GM21529 (cell line): ENCODE measurements around the gene PADI2.

Source experiments
- ATAC-seq: cut with Tn5 transposase; IDR thresholded peaks from one replicate; pipeline ENCODE4 v1.9.1; 2021; ENCODE audit not compliant: unreplicated experiment

Gene PADI2

DNA sequence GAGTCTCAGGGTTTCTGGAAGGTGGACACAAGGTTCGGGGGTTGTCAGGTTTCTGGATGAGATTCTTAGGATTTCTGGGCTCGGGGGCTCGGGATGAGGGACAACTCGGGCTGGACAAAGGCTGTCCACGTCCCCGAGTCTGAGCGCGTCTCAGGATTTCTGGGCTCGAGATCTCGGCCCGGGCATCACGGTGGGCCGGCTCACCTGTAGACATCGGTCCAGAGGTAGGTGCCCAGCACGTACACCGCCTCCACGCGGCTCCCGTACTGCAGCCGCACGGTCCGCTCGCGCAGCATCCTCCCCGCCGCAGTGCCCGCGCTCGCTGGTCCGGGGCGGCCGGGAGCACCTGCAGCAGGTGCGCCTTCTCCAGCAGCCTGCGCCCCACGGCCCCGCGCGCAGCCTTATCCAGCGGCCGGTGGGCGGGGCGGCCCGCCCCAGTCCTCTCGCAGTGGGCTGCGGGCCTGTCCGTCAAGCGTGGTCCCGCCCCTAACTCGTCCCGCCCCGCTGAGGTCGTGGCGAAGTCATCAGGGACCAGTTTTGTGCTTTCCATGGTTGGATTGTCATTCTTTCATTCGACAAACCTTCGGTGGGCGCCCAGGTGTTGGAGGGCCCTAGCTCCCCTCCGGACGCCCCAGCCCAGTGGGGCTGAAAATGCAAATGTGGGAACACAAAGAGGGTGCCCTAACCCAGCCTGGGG lies at the start of gene PADI2:
Gene PADI2, minus strand, starts transcription at position 376 of the 697 bp plus-strand sequence. Its CDS starts 80 bp downstream, at position 296.
- no peak for ATAC-seq

DNA sequence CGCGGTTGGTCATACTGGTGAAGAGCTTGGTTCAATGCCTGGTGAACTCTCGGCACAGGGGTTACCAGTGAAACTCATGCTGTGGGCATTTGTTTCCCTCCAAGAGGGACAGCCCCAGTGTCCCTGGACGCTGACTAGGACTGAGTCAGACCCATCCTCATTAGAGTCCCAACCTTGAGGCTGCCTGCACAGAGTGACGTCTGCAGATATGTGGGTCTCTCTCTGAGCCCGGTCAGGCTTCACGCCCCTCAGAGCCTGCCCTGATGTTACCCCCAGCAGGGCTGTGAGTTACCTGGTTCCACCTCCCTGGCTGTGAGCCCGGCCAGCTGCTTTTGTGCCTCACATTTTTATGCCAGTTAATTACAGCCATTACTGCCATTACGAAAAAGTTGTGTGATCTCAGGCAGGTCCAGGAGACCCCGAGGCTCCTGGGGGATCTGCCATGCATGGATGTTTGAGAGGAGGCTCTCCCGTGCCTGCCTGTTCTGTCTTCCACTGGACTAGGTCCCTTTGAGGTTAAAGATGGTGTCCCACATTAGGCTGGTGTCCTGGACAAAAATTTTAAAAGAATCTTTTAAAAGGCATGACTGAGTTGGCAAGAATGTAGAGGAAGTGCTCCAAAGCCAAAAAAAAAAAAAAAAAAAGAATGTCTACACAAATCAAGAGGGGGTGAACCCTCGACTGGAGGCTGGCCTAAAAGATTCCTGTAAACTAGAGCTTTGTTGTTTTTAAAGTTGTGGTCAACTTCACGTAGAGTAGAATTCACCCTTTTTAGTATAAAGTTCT lies 49.0 kb upstream of the PADI2 start:
- no peak for ATAC-seq

DNA sequence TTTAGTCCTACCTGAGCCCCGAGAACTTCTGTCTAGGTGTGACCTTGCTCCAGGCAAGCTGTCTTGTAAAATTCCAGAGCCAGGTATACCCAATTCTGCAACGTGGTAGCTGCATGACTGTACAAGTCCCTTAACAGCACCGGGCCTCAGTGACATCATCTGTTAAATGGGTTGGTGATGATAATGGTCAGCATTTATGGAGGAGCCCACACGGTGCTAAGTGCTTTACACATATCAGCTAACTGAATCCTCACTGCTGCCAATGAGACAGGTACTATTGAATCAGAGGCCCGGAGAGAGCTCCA lies 48.5 kb upstream of the PADI2 start:
- ATAC-seq, result no peak

DNA sequence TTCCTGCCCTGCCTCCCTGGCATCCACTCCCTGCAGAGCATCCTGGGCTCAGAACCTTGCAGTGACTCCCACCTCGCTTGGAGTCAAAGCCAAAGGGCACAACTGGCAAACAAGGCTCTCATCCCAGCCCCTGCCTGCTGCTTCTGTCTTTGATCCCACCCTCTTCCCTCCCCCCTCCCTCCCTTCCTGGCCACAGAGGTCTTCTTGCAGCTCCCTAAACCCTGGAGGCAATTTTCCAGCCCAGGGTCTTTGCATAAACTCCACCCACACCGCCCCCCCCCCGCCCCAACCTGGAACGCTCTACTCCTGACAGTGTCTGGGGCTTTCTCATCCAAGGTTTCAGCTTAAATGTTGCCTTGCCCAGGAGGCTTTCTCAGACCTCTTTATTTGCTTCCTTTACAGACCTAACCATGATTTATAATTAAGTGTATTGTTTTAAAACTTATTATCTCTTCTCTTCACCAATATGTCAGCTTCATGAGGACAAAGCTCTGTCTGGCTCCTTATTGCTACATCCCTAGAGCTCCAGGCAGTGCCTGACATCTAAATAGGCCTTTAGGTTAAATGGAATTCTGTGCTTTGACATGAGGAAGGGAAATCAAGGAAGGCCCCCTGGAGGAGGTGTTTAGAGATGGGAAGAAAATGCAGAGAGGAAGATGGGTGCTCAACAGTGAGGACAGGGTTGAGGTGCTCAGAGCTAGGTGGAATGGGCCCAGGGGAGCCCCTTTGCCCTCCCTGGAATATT lies 48.0 kb upstream of the PADI2 start:
- no peak for ATAC-seq

DNA sequence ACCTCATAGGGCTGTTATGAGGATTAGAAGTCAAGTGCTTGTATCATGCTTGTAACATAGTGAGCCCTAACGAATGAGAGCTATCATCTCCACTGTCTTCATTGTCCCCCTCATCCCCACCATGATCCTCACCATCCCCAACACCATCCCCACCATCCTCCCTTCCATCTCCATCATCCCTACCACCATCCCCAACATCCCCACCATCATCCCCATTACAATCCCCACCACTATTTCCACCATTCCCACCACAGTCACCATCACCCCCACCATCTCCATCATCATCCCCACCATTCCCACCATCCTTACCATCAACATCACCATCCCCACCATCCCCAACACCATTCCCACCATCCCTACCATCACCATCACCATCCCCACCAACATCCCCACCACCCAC lies 46.6 kb upstream of the PADI2 start:
- ATAC-seq, result no peak

DNA sequence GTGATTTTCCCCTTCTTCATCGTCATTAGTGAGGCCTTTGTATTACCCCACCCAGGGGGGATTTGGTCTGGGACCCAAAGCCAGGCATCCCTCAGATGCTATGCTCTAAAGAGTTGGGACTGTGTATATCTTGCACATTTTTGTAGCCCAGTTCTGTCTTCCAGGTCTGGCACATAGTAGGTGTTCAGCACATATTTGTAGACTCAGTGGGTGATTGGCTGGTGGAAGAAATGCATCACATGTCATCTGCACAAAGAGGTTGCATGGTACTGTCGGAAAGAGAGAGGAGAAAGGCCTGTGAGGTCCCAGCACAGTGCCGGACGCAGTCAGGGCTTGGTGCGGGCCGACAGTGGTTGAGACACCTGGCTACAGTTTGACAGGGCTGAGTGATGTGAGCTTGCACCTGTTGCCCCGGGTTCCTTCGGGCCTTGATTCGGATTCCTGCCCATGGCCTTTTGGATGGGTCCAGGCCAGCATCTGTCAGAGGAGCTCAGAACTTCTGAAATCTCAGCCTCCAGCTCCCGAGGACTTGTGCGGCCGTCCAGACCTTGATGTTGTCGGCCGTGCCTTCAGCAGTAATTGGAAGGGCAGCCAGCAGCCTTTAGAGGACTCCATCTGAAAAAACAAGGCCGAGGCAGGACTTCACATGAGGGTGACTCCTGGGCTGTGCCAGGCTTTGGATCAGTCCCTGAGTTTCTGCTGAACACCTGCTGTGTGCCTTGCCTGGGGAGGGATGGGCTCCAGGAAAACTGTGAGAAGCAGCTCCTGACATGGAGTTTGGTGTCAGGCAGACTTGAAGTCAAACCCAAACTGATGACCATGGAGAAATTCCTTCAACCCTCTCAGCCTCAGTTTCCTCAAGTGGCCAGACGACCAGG lies 44.8 kb upstream of the PADI2 start:
- ATAC-seq, result no peak

DNA sequence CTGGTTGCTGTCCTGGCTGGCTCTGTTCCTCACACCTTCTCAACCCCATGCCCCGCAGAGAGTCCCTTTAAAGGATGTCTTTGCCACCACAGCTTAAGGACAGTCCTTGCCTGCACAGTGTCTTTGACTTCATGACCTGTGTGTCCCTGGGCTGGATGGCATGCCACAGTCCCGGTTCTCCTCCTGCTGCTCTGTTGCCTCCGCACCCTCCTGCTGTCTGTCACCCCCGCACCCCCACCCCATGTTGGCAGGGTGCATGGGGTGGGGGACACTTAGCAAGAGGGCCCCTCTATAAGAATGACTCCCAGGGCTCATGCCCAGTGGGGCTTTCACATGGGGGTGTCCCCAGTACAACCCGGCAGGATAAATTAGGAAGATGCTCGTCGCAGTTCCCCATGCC lies 44.1 kb upstream of the PADI2 start:
- ATAC-seq, result no peak

DNA sequence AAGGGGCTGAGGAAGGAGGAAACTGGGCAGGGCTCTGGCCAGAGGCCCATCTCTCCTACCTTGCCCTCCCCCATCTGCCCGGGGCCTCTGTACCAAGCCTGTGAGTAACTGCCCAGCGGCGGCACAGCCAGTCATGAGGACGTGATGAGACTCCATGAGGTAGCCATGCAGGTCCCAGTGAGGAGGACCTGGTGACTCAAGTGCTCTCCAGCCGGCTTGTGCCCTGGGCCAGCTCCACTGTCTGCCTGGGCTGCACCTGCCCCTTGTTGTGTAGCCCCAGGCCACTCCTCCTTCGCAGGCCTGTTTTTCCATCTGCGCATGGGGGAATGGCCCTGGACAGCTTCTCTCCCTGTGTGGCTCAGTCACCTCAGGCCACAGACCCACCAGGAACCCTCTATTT lies 43.7 kb upstream of the PADI2 start:
- no peak for ATAC-seq

DNA sequence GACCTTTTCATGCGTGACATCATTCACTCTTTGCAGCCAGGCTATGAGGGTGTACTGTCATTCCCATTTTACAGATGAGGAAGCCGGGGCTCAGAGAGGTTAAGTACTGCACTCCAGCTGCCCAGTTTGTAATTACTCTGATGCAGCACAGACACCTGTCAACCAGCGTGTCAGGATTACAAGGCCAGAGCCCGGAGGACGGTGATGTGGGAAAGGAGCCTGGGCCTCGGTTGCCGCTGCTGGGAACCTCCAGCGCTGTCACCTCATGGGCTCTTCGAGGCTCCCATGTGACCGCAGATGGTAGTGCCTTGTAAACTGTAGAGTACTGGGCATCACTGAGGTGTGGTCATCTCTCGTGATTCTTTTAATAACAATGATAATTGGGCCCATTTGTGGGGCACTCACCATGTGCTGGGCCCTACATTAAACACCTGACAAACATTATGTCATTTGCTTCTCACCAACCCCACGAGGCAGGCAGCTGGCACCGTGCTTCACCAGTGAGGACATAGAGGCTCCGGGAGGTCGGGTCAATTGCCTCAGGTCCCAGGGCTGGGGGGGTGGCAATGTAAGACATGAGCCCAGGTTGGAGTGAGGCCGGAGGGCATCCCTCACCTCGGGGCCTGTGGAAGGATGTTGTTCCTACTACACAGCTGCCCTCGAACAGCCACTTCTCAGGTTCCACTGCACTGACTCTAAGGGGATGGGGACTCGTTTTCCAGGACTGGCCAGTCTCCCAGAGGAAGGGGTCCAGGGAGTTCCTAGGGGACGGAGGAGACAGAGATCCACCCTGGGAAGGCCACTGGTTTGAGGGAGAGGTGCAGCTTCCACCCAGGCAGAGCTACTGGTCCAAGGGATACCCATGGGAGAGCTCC lies 42.9 kb upstream of the PADI2 start:
- no peak for ATAC-seq

DNA sequence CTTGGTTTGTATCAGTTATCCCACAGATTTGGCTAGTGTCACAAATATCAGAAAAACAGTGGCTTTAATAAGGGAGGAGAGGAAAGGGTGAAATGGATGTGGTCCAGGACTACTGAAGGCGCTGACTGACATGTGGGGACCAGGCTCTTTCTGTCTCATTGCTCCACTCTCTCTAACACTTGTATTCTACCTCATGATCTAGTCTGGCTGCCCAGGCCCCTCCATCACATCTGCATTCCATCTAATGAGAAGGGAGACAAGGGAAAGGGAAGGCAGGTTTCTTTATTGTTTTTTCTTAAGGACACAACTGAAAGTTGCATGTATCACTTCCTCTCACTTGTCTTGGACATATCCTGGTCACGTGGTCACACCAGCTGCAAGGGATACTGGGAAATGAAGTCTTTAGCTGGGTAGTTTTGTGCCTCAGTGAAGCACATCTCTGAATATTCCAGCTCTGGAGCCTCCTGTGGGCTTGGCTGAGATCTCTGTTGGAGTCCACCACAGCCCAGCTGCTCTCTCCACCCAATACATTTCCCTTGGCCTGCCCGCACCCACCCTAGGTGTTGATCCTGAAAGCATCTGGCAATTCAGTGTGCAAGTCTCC lies 42.0 kb upstream of the PADI2 start:
- ATAC-seq, result no peak

DNA sequence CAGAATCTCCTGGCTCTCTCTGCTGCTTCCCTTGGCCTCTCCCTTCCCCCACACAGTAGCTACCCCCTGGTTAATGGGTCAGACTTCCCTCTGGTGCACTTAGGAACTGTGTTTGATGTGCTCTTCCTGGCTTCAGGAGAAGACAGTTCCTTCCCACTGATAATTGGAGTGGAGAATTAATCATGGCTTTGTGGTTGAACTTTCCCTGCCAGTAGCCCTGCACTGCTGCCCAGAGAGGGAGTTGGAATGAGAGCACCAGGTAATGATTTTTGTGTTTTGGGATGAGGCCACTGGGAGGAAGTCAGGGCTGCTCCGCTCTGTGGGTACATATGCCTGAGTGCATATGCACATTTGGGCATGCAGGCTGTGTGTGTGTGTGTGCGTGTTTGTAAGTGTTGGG lies 39.7 kb upstream of the PADI2 start:
- no peak for ATAC-seq

DNA sequence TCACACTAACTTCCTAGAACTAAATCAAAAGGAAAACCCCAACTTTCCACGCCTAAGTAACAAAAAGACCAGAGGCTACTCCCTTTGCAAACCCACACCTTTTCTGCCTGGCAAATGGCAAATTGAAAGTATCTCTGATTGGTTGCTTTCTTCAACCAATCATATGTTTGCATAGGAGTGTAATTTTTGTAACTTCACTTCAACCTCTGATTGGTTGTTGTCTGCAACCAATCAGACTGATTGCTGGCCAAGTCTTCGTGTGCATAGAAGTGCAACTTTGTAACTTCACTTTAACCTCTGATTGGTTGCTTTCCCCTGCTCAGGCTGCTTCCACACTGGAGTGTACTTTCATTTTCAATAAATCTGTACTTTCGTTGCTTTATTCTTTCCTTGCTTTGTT lies 36.9 kb upstream of the PADI2 start:
- ATAC-seq, result no peak

DNA sequence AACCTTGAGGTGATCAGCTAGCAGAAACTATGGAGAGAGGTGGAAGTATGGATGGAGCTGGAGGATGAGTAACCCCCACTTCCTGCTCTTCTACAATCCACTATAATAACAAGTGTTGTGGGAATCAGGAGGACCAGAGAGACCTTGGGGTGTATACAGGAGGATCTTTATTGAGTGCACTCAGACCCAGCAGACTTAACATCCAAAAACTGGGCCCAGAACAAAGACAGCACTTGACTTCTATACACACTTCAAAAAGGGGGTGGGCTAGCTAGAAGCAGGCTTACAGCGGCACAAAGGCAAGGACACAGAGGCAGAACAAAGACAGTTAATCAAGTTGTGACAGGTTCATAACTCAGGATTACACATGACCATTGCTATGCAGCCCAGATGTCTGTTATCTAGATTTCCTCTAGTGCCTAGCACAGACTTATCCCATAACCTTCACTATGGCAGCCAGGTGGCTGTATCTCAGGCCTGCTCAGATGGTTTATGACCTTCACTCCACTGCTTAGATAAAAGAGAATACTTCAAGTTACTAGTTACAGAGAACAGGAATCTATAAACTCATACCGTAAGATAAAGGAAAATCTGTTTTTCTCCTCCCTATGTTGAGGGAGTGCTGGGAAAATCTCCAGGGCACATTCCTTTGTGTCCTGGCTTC lies 36.1 kb upstream of the PADI2 start:
- no peak for ATAC-seq

DNA sequence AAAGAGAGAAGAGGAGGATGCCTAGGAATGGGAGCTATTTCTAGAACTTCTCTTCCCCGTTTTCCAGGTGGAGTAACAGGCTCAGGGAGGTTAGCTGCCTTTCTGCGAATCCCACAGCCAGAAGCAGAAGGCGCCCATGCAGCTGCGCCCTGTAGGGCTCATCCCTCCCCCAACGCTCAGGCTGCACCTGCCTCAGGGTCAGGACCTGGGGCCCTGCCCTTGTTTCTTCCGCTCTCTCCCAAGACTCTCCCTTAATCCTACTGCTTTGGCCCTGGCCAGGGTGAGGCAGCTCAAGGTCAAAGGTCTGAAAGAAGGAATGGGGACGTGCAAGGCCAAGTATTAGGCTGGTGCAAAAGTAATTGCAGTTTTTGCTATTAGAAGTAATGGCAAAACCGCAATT lies 30.5 kb upstream of the PADI2 start:
- ATAC-seq, result no peak

DNA sequence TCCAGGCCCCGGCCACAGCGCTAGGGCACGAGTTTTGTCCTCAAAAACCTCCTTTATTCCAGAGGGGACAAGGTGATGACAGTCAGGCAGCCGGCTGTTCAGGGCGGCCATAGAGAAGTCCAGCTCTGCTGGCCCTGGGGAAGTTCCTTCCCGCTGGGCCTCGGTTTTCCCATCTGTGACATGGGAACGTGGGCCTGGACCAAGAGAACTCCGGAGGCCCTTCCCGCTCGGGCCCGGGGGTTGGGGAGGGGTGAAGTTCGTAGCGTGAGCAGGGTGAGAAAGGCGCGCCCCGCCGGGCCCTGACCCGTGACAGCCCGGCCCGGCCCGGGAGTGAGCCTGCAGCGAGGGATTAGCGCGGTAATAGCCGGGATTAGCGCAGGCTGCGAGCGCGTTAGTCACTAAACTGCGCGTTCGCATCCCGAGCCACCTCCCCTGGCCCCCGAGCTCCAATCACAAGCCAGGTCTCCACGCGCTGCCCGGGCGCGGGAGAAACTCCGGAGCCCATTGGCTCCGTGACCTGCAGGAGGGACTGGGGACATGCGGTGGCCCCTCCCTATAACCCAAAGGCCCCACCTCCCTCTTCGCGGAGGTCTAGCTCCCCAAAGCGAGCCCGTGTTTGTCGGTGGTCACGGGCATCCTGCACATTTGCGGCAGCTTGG lies 29.8 kb upstream of the PADI2 start:
- ATAC-seq, result no peak

DNA sequence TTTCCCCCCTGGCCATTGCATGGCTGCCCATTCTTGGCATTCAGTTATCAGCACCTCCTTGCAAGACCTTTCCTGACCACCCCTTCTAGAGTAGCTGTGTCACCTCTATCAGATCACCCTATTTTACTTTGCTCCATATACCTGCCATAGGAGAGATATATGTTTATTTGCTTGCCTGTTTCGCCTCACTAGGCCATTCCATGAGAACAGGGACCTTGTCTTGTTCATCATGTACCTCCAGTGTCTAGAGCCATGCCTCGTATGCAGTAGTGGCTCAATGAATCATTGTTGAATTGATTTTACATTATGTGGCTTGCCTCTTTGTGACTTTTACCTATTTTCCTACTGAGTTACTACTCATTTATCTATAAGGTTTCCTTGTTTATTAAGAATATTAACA lies 26.4 kb upstream of the PADI2 start:
- no peak for ATAC-seq

DNA sequence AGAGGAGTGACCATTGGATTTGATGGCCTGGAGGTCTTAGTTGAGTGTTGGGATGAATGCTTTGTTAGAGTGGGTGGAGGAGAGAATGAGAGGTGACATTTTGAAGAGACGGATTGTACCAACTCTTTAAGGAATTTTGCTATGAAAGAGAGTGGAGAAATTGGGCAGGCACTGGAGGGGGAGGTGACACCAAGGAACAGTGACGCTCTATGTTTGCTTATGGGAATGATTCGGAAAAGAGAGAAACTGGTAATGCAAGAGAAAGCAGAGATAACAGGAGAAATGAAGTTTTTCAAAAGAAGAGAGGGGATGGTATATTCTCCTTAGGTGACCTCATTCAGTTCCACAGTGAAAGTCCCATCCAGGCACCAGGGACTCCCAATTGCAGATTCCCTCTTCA lies 24.5 kb upstream of the PADI2 start:
- ATAC-seq, result no peak

DNA sequence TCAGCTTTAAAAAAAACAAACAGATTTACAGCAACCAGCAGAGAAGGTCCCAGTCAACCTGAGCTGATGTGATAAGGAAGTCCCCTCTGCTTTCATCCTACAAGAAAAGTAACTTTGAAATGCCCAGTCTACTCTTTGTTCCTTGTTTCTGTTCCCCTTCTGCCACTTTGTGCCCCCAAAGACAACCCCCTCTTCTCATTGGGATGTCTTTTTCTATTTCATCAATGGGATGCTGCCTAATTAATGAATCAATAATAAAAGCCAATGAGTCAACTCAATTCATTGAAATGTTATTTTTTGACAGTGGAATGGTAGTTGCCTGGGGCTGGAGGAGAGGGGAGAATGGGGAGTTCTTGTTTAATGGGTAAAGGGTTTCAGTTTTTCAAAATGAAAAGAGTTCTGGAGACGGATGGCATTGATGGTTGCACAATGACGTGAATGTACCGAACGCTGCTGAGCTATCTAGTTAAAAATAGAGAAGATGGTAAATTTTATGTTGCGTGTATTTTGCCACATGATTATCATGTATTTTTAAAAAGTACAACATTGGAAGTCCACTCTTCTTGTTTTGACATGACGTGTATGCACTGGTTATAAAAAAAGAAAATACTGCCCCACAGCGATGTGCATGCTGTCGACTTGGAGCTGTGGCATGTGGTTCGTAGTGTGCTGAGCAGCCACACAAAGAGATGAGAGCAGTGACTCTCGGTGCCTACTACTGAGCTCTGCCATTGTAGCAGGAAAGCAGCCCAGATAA lies 22.4 kb upstream of the PADI2 start:
- no peak for ATAC-seq
